WI38 (cell line): ENCODE results near the gene ALPI.
"Not testable (repeated sequence)": the region's sequence is repeated elsewhere in the genome, so short reads cannot be mapped to it uniquely, and the experiment has no call there.

Experiments used
- H3K4me3 ChIP-seq: 2 replicates; pipeline ENCODE4 v1.5.1; 2011; ENCODE audit warnings: low read depth, mild to moderate bottlenecking, control low read depth, low read length
- CTCF ChIP-seq: IDR thresholded peaks from 2 replicates; pipeline ENCODE4 v1.5.1; 2012; ENCODE audit warnings: low read depth, mild to moderate bottlenecking, control low read depth, low read length

Gene ALPI

DNA sequence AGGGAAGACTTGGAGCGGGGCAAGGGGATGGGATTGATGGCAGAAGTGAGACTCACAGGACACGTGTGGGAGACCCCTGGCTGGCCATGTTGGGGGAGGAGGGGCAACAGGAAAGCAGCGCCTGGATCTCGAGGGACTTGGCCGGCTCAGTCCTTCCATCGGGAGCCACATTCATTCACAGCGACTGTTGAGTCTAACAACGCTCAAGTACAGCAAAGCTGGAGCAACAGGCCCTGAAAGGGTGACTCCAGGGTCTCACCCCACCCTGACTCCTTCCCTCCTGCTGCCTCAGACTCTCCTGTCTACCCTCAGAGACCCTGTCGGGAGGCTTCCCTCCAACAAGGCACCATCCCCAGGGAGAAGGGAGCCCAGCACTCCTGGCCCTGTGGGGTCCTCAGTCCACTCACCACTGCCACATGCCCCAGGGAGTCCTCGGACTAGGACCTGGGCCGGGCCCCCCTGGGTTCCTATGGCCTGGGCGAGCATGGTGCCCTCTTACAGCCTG is 14.8 kb upstream of the ALPI start:
- no peak for TF ChIP-seq CTCF
- no peak overlapping the region for H3K4me3 ChIP-seq

DNA sequence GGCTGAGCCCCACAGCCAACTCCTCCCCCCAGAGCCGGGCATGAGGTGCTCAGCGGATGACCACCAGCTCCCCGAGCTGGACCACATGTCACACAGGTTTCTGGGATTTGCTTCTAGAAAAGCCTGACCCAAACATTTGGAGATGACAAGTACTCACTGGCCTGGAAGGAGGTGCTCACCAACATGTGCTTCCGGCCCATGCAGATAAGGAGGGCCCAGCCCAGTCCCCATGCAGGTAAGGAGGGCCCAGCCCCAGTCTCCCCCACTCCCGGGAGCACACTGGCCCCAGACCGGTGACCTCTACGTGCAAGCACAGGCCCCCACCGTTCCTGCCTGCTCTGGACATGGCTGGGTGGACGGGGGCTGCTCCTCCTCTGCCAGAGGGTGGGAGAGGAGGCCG is 14.0 kb upstream of the ALPI start:
- not testable (repeated sequence) for H3K4me3 ChIP-seq

DNA sequence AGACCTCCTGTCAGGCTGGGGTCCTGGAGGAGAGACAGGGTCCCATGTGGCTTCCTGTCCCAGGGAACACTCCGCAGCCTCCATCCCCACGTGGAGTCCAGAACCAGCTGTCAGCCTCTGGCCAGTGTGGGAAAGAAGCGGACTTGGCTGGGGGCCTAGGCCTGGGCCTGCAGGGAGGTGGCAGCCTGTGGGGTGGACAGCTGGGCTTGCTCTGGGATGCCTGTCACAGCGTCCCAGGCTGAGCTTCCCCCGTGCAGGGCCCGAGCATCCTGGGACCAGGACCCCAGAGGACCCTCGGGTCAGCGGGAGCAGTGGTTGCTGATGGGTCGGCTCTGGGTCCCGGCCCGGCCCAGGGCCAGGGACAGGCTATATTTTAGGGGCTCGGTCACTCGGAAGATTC is 13.5 kb upstream of the ALPI start:
- not testable (repeated sequence) for H3K4me3 ChIP-seq

- not testable (repeated sequence) for H3K4me3 ChIP-seq
Observed at GRCh38 chr2:232443047-232443446, 12.9 kb upstream of the ALPI start.

GRCh38 chr2:232443669-232444408 is 12.1 kb upstream of the ALPI start:
- H3K4me3 ChIP-seq: not testable (repeated sequence)

- TF ChIP-seq CTCF: peak; percentile 61
Observed at GRCh38 chr2:232444409-232445148, 11.4 kb upstream of the ALPI start.

GRCh38 chr2:232445149-232445885 is 10.6 kb upstream of the ALPI start:
- H3K4me3 ChIP-seq: not testable (repeated sequence)

More at GRCh38 chr2:232444409-232445148, 11.4 kb upstream of the ALPI start:
- H3K4me3 ChIP-seq: no peak overlapping the region

- not testable (repeated sequence) for H3K4me3 ChIP-seq
Observed at GRCh38 chr2:232446266-232446777, 9.6 kb upstream of the ALPI start.

DNA sequence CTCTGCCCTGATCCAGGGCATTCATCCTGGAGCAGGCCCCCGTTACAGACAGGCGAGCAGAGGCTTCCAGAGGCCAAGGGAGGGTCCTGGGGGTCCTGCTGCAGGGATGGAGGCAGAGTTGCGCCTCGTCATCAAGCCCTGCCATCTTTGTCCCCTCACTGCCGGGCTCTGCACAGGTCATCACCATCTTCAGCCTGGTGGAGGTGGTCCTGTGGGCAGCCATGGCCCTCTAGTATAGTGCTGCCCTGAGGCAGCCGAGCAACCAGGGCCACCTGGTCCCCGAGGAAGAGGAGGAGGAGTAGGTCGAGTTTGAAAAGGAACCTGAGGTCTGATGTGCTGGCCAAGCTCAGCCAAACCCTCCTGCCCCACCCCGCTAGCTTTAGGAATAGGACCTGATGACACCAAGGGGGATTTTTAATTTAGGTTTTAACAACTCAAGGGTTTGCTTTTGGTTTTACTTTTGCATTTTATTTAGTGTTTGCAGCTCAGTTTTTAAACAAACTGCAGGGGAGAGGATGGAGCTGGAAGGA is 8.8 kb upstream of the ALPI start:
- no peak for TF ChIP-seq CTCF
- no peak overlapping the region for H3K4me3 ChIP-seq

GRCh38 chr2:232447638-232448303 is 8.2 kb upstream of the ALPI start:
- no peak for TF ChIP-seq CTCF
- H3K4me3 ChIP-seq: no peak overlapping the region
